ENCODE results near the gene FAM120A.

DNA sequence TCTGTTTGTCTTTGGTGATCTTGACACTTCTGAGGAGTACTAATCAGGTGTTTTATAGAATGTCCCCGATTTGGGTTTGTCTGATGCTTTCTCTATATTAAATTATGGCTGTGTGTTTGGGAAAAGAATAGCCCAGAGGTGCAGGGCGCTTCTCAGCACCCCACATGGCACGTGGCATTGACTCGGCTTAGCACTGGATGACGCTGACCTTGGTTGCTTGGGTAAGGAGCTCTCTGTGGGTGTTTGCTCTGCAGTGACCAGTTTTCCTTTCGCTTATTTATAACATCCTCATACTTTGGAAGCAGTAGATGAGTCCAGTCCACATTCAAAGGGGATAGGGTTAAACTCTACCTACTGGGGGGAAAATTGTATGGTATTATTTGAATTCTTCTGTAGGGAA is 14.4 kb downstream of the FAM120A start:
- TF ChIP-seq EP300 (conservative IDR thresholded peaks at IDR 0.05; ENCODE audit: poor library complexity, severe bottlenecking) (no peak), RAD21 (conservative IDR thresholded peaks at IDR 0.05) (no peak), EZH2 (IDR thresholded peaks at IDR 0.05; ENCODE audit: borderline replicate concordance, insufficient read depth, low read length, poor library complexity, severe bottlenecking) (no peak), TAF1 (IDR thresholded peaks at IDR 0.05; ENCODE audit: low read depth) (no peak)
- TF ChIP-seq, protein P1, sequence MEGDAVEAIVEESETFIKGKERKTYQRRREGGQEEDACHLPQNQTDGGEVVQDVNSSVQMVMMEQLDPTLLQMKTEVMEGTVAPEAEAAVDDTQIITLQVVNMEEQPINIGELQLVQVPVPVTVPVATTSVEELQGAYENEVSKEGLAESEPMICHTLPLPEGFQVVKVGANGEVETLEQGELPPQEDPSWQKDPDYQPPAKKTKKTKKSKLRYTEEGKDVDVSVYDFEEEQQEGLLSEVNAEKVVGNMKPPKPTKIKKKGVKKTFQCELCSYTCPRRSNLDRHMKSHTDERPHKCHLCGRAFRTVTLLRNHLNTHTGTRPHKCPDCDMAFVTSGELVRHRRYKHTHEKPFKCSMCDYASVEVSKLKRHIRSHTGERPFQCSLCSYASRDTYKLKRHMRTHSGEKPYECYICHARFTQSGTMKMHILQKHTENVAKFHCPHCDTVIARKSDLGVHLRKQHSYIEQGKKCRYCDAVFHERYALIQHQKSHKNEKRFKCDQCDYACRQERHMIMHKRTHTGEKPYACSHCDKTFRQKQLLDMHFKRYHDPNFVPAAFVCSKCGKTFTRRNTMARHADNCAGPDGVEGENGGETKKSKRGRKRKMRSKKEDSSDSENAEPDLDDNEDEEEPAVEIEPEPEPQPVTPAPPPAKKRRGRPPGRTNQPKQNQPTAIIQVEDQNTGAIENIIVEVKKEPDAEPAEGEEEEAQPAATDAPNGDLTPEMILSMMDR (IDR thresholded peaks at IDR 0.05; ENCODE audit: poor library complexity, severe bottlenecking) = no peak

All from neural cell (in vitro differentiated cells).